Fibroblast of the conjunctiva (primary cell): Measurements from ENCODE around the gene KRAS.

Experiments used
- DNase-seq: peaks from one replicate; pipeline ENCODE4 v3.0.0-alpha.2; 2010; ENCODE audit warnings: low read depth

The KRAS gene

GRCh38 chr12:25195056-25195971, 55.4 kb downstream of the KRAS start, which contains the start of the genes DNAI7 and ETFRF1:
Gene DNAI7 (minus strand): TSS chr12:25195160. CDS start chr12:25195078, 82 bp downstream.
Gene ETFRF1 (plus strand): TSS chr12:25195237. CDS start chr12:25203957, 8,720 bp downstream.
- peak; percentile 93 for DNase-seq

DNA sequence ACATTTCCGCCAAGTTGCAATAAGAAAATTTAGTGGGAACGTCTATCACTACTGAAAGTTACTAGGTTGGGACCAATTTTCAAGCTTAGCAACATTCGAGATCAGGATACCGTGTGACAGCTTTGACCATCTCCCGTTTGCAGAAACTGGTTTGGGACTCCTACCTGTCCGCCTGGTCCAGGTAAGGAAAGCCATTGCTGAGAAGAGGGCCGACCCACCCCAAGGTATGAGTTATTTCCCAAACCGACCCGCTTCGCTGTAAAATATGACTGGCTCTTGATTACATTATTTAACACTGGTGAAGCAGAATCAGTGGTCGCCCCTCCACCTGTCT, 56.0 kb downstream of the KRAS start:
- DNase-seq: no peak

DNA sequence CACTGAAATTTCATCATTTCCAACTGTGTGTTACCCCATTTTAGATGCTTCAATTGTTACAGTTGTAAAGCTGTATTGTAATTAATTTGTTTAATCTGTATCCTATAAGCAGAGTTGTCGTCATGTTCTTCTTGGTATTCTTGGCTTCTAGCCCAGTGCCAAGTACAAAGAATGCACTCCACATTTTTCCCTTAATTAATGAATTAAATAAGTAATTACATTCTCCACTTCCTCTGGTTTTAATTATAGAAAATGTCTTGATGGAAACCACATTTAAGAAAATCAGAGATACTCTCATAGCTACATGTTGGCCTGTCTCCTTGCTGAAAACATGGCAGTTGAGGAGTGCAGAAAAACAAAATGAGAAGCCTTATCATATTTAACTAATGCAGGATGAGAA, 56.5 kb downstream of the KRAS start:
- DNase-seq: no peak

DNA sequence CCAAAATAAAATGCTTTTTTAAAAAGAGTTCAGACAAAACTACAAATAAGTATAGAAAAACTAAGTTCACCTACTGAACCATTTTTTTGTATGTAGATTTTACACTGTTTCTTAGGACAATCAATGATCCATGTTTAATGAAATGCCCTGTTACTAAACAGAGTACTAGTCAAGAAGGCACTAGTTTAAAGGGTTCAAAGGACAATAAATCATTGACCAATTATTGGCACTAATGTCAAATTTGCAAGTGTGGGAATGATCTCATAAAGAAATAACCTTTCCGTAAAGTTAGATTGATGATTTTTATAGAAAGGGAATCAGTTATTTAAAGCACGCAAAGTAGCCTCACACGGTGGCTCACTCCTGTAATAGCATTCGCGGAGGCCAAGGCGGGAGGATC, 59.9 kb downstream of the KRAS start:
- DNase-seq: no peak

GRCh38 chr12:25189656-25190055, 61.1 kb downstream of the KRAS start:
- DNase-seq: no peak

- peak; percentile 80 for DNase-seq
Measured at GRCh38 chr12:25187781-25188180, 62.9 kb downstream of the KRAS start.

DNA sequence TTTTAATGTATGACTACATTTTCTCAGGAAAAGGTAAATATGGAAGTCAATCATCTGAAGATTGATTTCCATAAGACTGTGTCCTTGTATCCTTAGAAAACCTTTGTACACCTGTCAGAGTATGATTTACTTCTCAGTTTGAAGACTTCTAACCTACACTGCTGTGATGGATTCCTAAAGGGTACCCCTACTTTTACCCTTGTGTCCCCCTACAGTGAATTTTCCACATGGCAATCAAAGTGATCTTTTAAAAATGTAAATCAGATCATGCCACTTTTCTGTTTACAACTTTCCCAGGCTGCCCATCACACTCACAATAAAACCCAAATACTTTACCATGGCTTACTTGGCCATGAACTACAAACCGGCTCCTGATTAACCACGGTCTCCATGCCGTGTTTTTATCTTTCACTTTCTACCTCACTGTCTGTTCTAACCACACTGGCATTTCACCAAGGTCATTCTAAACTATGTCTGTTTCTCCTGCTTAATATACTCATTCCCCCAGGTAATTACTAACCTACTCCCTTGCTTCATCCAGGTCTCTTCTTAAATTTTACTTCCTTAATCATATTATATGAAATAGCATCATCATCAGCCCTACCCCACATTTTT, 63.8 kb downstream of the KRAS start:
- no peak for DNase-seq

DNA sequence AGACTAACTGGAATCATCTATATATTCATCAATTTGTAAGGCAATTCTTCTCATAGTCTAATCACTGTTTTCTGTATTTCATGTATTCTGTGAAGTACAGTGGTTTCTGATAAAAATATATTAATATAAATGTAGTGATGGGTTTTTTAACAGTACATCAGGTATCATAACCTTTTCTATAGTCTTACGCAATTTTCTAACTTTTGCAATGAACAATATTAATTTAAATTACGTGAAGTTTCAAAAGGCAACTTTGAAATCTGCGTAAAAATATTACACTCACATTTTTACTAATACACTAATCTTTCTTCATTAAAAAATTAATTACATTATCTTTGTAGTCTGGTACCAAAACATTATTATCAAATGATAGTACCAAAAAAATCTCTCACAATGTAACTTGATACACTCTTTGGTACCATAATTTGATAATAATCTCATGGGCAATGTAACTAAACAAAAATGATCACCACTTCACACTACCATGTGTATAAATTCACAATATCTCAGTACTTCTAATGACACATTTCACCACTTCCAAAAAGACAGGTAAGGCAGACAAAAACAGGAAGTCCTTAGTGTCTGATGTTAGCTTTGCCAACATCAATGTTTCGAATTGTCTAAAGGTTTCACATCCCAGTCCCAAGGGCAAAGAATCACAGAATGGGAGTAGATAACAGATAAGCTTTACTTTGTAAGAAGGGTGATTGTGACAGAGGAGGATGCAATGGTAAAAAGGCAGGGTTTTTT, 64.5 kb downstream of the KRAS start:
- DNase-seq: no peak

- no peak for DNase-seq
Measured at GRCh38 chr12:25184132-25184531, 66.6 kb downstream of the KRAS start.

GRCh38 chr12:25182765-25183164, 68.0 kb downstream of the KRAS start:
- no peak for DNase-seq

DNA sequence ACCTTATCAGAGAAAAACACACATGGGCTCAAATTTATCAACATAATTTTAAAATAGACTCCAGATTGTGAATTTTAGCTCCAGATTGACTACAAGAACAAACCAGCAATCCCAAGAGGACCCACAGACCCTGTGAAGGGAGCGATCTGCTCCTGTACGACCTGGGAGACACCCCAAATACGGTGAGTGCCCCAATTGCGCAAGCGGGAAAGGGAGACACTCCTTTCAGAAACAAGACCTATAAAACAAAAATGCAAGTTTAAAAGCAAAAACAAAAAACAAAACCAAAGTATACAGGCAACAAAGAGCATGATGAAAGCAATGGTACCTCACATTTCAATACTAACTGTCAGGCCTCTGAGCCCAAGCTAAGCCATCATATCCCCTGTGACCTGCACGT, 87.9 kb downstream of the KRAS start:
- DNase-seq: no peak

- DNase-seq: no peak
Measured at GRCh38 chr12:25156061-25156460, 94.7 kb downstream of the KRAS start.

- peak; percentile 26 for DNase-seq
Measured at GRCh38 chr12:25155022-25155576, 95.6 kb downstream of the KRAS start.
